Immature natural killer cell (primary cell): Measurements from ENCODE around the gene GNLY. TPM values are rescaled to one million over a fixed set of nuclear protein-coding genes. Genes with fewer than 3 reads are reported as not detected.
"Not testable (repeated sequence)": the region's sequence is repeated elsewhere in the genome, so short reads cannot be mapped to it uniquely, and the experiment has no call there.

Experiments
- DNase-seq, 3 donors: peaks; one replicate each; pipeline ENCODE4 v3.0.0; 2022; ENCODE audit warnings: mixed read lengths in 1 of 3
- H3K27ac Mint-ChIP-seq, 6 donors: one replicate each; pipeline ENCODE4 v1.8.0; 2020; ENCODE audit warnings: mixed read lengths in 6 of 6, mild to moderate bottlenecking in 5 of 6, inconsistent platforms in 4 of 6, moderate library complexity in 3 of 6
- H3K27me3 Mint-ChIP-seq, 3 donors: one replicate each; pipeline ENCODE4 v1.8.0; 2020 to 2021; ENCODE audit warnings: low read depth in 3 of 3, mild to moderate bottlenecking in 3 of 3, mixed read lengths in 3 of 3, moderate library complexity in 3 of 3, inconsistent platforms in 1 of 3
- H3K36me3 Mint-ChIP-seq, 3 donors: one replicate each; pipeline ENCODE4 v1.8.0; 2020; ENCODE audit warnings: mixed read lengths in 3 of 3, inconsistent platforms in 2 of 3, mild to moderate bottlenecking in 2 of 3
- H3K4me1 Mint-ChIP-seq, 2 donors: one replicate each; pipeline ENCODE4 v1.8.0; 2020; ENCODE audit warnings: inconsistent platforms in 2 of 2, mild to moderate bottlenecking in 2 of 2, mixed read lengths in 2 of 2, moderate library complexity in 1 of 2
- H3K4me3 Mint-ChIP-seq, 5 donors: one replicate each; pipeline ENCODE4 v1.8.0; 2020; ENCODE audit warnings: mild to moderate bottlenecking in 5 of 5, mixed read lengths in 5 of 5, inconsistent platforms in 3 of 5, moderate library complexity in 3 of 5
- H3K9me3 Mint-ChIP-seq, 6 donors: one replicate each; pipeline ENCODE4 v1.8.0; 2020; ENCODE audit warnings: mild to moderate bottlenecking in 6 of 6, mixed read lengths in 6 of 6, inconsistent platforms in 4 of 6, moderate library complexity in 3 of 6
- polyA plus RNA-seq, 3 donors: library from polyadenylated mRNA; unstranded; fragments of 300-500 nt; fragmentation: Illumina TruSeq; gene quantifications; one replicate each; pipeline ENCODE4 v1.2.3, GENCODE V29; 2021

Gene GNLY
- polyA plus RNA-seq, 3 donors from 2014 or later: 13,165 to 20,506 (median 19,340) TPM

DNA sequence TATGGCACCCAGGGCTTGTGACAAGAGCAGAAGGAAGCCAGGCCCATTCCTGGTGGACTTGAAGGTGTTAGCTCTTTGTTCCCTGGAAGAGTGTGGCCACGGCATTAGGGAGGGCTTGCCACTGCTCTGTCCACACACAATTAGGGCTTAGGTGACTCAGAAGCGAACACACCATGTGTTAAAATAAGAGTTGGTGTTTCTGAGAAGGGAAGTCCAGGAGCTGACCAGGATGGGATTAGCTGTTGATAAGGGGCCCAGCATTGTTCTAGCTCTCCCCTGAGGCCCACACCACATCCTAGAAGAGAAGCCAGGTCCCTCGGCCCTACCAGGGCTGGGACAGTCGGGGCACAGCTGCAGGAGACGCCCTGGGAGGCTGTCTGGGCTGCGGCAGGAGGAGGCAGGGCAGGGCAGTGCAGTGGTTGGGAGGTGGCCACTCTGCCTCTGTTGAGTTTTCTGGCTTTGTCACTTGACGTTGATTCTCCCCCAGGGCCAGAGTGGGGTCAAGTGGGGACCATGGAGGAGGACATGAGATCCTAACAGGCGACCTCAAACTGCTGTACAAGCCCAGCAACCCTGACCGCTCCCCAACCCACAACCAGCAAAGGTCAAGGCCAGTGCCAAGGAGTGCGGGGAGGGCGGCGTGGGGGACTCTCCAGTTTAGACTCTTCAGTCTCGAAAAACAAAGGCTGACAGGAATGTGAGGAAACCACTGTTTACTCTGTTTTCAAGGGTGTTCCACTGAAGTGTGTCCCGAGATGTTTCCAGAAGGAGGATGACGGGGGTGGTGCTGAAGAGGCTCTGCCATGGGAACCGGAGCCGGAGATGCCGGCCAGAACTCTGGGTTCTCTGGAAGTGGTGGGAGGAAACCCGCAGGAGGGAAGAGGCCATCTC is 16.8 kb downstream of the GNLY start:
- H3K36me3 Mint-ChIP-seq: peaks cover 4 to 12% (median 4%) of the 10 kb centered on the region in 3 donors
- H3K27ac Mint-ChIP-seq: no peak overlapping the region
- H3K9me3 Mint-ChIP-seq: no peaks in the 10 kb centered on the region
- H3K4me3 Mint-ChIP-seq: no peak overlapping the region
- DNase-seq: no peak
- H3K4me1 Mint-ChIP-seq: peaks cover 26 to 28% of the 10 kb centered on the region in 2 donors
- peaks cover 0 to 4% (median 4%) of the 10 kb centered on the region in 3 donors for H3K27me3 Mint-ChIP-seq

DNA sequence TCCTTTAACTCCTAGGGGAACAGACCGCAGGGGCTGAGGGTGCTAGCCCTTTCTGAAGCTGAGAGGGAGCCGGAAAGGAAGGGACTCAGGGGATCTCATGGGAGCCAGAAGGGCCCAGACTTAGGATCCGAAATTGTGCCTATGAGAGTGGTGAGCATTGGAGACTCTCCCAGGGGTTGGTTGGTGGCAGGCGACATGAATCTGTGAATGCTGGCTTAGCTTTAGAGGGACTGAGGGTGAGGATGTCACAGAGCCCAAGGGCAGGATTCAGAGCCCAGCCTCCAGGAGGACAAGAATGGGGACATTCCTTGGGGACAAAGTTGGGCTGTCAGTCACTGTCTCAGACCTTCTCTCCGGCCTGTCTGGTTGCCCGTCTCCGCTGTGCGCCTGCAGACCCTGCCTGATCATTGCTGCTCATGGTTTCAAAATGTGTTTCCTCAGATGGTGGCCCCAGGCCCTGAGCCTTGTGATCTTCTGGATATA is 17.5 kb downstream of the GNLY start:
- H3K36me3 Mint-ChIP-seq: peaks cover 4 to 14% (median 4%) of the 10 kb centered on the region in 3 donors
- no peaks in the 10 kb centered on the region for H3K9me3 Mint-ChIP-seq
- peaks cover 0 to 4% (median under 1%) of the 10 kb centered on the region in 3 donors for H3K27me3 Mint-ChIP-seq
- no peak overlapping the region for H3K4me3 Mint-ChIP-seq
- no peak for DNase-seq
- no peak overlapping the region for H3K27ac Mint-ChIP-seq
- H3K4me1 Mint-ChIP-seq: peaks cover 19 to 21% of the 10 kb centered on the region in 2 donors

DNA sequence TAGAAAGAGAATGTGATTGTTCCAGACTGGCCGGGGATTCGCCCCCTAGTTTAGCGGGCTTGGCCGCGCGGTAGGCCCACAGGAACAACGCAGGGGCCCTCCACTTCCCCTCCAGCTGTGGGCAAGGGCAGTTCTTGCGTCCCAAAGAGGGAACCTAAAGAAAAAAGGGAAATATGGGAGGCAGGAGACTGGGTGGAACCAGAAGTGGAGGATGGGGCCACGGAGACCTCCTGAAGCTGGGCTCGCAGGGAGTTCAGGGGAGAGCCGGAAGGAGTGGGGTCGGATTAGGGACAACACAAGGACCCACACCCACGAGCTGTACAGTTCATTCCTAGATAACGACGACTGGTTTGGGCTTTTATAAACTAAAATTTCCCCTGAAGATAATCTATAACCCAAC is 18.2 kb downstream of the GNLY start:
- Mint-ChIP-seq H3K27me3 (peaks cover 0 to 2% (median 0%) of the 10 kb centered on the region in 3 donors), H3K36me3 (peaks cover 0 to 14% (median 4%) of the 10 kb centered on the region in 3 donors), H3K4me3 (no peak overlapping the region), H3K4me1 (peaks cover 12 to 14% of the 10 kb centered on the region in 2 donors), H3K9me3 (no peaks in the 10 kb centered on the region), H3K27ac (no peak overlapping the region)
- no peak for DNase-seq

DNA sequence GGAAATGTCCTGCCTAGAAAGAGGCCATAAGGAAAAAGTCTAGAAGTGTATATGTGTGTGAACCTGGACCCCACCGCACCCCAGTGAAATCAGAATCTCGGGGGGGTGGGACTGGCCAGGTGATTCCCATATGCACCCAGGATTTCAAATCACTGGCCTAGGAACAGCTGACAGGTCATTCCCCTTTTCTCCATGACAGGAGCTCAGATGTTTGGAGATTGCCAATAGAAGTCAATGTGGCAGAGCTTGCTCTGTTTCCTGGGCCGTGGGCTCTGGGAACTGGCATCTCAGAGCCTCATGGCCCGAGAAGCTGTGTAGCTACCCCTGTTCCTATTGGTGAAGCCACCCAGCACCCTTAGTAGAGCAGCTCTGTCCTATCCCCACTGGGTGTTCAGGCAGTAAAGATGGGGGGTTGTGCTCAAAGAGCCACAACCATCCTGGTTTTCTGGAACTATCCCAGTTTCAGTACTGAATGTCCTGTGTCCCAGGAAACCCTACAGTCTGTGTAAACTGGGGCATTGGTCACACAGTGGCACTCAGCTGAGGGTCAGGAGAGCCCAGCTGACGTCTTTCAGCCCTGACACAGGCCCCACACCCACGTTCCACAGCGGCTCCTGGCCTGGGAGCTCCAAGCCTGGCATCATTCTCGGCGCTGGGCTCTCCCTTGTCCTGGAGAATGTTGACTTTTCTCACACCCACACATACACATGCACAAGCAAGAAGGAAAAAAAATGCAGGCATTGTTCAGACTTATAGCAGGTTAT is 18.9 kb downstream of the GNLY start:
- Mint-ChIP-seq H3K36me3 (peaks cover 0 to 14% (median 4%) of the 10 kb centered on the region in 3 donors), H3K4me3 (no peak overlapping the region), H3K4me1 (peaks cover 10 to 13% of the 10 kb centered on the region in 2 donors), H3K9me3 (no peaks in the 10 kb centered on the region), H3K27ac (no peak overlapping the region), H3K27me3 (peaks cover 0 to 2% (median 0%) of the 10 kb centered on the region in 3 donors)
- no peak for DNase-seq

DNA sequence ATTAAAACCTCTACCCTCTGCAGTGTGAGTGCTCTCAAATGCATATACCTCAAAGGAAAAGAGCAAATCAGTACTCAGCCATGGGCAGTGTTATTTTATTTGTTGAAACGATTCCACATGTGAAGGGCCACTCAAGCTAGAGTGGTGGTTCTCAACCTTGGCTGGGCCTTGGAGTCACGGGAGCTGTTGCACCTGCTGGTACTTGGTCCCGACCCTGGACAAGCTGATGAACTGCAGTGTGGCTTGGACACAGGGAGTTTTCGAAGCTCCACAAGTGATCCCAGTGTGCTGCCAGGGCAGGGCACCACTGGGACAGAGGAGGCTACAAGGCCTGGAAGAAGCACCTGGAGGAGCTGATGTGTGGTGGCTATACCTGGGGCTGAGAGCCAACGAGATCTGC is 19.7 kb downstream of the GNLY start:
- peaks cover 0 to 2% (median 0%) of the 10 kb centered on the region in 3 donors for H3K27me3 Mint-ChIP-seq
- DNase-seq: no peak
- H3K9me3 Mint-ChIP-seq: no peaks in the 10 kb centered on the region
- peaks cover 0 to 12% (median 1%) of the 10 kb centered on the region in 3 donors for H3K36me3 Mint-ChIP-seq
- peaks cover 10 to 13% of the 10 kb centered on the region in 2 donors for H3K4me1 Mint-ChIP-seq
- H3K27ac Mint-ChIP-seq: no peak overlapping the region
- H3K4me3 Mint-ChIP-seq: no peak overlapping the region

DNA sequence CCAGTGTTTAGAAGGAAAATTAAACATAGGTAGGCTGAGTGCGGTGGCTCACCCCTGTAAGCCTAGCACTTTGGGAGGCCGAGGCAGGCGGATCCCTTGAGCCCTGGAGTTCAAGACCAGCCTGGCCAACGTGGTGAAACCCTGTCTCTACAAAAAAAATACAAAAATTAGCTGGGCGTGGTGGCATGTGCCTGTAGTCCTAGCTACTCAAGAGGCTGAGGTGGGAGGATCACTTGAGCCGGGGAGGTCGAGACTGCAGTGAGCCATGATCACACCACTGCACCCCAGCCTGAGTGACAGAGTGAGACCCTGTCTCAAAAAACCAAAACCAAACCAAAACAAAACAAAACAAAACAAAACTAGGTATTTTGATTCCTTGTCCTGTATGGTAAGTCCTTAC is 20.3 kb downstream of the GNLY start:
- Mint-ChIP-seq H3K4me3 (peak overlapping the region in 1 of 5 donors; percentile 38), H3K4me1 (peaks cover 10 to 13% of the 10 kb centered on the region in 2 donors)
- H3K27ac Mint-ChIP-seq, H3K27me3 Mint-ChIP-seq, H3K9me3 Mint-ChIP-seq, DNase-seq, H3K36me3 Mint-ChIP-seq: not testable (repeated sequence)

DNA sequence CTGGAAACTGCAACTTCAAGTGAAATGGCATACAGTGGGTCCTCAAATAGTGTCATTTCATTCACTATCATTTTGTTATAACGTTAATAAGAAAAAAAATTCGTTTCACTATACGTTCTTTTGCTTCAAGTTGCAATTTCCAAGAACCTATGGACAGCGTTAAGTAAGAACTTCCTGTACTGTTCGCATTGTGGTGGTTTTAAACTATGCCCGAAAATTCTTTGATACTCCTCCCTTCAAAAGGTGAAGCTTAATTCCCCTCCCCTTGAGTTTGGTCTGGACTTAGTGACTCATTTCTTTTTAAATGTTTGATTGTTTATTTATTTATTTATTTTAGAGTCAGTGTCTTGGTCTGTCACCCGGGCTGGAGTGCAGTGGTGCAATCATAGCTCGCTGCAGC is 20.7 kb downstream of the GNLY start:
- no peaks in the 10 kb centered on the region for H3K9me3 Mint-ChIP-seq
- H3K4me3 Mint-ChIP-seq: peak overlapping the region in 1 of 5 donors; percentile 38
- peaks cover 10 to 13% of the 10 kb centered on the region in 2 donors for H3K4me1 Mint-ChIP-seq
- DNase-seq: no peak
- peak overlapping the region in 1 of 6 donors; percentile 35 for H3K27ac Mint-ChIP-seq
- H3K27me3 Mint-ChIP-seq: peaks cover 0 to 2% (median 0%) of the 10 kb centered on the region in 3 donors
- peaks cover 0 to 4% (median 0%) of the 10 kb centered on the region in 3 donors for H3K36me3 Mint-ChIP-seq

DNA sequence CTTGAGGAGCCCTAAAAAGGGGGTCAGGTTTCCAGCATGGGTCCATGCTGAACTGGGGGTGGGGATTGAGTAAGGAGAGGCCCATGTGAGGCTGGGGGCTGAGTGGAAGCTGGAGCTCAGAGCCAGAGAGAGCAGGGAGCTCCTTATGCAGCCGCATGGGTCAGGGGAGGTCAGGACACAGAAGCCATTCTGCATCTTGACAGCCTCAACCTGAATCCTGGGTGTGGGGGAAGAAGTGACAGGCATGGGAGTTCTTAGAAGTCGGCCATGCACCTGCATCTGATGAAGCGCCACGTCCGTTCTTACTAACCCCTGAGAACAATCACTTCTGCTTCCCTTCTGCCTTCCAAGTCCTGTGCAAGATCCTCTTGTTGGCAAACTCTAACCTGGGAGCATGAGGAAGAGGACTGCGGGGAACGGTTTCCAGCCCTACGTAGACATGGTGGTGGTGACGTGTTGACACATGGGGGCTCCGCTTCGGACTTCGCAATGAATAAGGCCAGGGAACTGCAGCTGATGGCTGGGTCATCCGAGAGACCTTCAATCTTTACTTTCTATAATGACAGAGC is 22.3 kb downstream of the GNLY start:
- no peaks in the 10 kb centered on the region for H3K9me3 Mint-ChIP-seq
- H3K4me3 Mint-ChIP-seq: no peak overlapping the region
- H3K27me3 Mint-ChIP-seq: peaks cover 0 to 3% (median 2%) of the 10 kb centered on the region in 3 donors
- H3K27ac Mint-ChIP-seq: no peak overlapping the region
- no peak for DNase-seq
- peaks cover 0 to 5% (median 4%) of the 10 kb centered on the region in 3 donors for H3K36me3 Mint-ChIP-seq
- peaks cover 10 to 13% of the 10 kb centered on the region in 2 donors for H3K4me1 Mint-ChIP-seq

DNA sequence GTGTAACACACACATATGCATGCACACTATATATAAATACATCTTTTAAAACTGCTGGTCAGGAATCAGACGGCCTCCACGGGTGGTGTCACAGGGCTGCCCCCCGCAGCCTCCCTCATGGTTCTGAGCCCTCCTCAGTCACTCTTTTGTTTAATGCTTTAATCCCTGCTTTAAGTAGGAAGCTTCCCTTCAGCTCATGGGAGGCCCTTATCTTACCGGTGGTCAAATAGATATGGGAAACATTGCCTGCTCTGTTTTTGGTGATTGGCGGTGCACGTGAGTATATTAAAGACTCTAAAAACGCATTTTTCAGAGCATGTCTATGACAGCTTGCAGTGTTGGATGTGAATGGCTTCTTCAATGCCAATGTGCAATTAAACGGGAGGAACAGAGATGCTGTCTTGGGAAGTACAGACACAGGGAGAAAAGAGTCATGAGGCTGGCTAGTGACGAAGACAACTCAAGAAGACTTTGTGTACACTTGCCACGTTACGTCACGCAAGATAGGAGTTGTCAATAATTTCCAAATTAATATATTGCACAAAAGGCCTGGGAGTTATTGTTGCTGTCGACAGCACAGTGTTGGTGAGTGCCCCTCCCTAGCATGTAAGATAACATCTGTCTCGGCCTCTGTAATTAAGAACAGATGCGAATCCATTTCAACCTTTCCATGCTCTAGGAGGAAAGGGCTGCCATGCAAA is 23.3 kb downstream of the GNLY start:
- H3K4me1 Mint-ChIP-seq: peaks cover 10 to 13% of the 10 kb centered on the region in 2 donors
- no peaks in the 10 kb centered on the region for H3K9me3 Mint-ChIP-seq
- no peak overlapping the region for H3K4me3 Mint-ChIP-seq
- H3K36me3 Mint-ChIP-seq: peaks cover 0 to 5% (median 4%) of the 10 kb centered on the region in 3 donors
- no peak for DNase-seq
- peaks cover 0 to 3% (median 2%) of the 10 kb centered on the region in 3 donors for H3K27me3 Mint-ChIP-seq
- H3K27ac Mint-ChIP-seq: no peak overlapping the region

DNA sequence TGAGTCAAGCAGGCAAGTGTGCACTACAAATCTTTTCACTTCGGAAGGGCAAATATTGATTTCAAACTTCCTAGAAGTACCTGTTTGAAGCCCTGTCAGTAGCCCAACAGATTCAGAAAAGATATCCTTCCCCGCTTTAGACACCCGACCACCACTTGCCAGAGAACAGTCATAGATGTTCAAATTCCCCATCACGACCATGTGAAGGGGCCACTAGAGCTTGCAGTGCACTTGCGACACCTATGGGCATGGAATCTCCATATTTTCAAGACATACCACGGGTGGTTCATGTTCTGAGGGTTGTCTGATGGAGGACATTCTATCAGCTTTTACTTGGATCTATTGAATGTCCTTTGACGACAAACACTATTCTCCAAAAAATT is 23.8 kb downstream of the GNLY start:
- no peaks in the 10 kb centered on the region for H3K9me3 Mint-ChIP-seq
- no peak overlapping the region for H3K4me3 Mint-ChIP-seq
- DNase-seq: no peak
- peaks cover 0 to 5% (median 4%) of the 10 kb centered on the region in 3 donors for H3K36me3 Mint-ChIP-seq
- H3K27me3 Mint-ChIP-seq: peaks cover 0 to 3% (median 2%) of the 10 kb centered on the region in 3 donors
- H3K27ac Mint-ChIP-seq: no peak overlapping the region
- peaks cover 10 to 13% of the 10 kb centered on the region in 2 donors for H3K4me1 Mint-ChIP-seq

DNA sequence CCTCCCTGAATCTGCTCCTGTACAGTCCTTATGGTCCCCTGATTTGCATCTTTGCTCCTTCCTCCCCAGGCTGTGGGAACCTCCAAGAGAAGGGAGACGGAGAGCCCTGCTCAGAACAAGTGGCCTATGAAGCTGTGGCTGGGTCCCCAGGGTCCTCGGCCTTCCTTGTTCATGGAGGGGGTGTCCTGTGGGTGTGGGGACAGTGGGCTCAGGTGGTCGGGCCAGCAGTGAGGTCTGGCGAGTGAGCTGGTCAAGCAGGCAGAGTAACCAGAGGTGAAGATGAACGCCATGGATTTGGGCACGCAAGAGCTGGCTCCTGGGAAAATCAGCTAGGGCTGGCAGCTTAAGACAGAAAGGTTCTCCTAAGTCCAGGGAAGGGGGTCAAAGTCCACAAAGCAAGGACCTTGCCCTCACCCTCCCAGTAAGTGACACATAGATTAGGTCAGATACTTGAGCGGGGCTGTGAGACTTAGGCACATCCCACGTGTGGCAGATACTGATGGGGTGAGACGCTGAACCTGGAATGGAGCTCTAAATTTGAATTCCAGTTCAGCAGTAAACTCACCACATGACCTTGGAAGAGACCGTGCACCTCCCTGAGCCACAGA is 24.8 kb downstream of the GNLY start:
- no peaks in the 10 kb centered on the region for H3K9me3 Mint-ChIP-seq
- DNase-seq: no peak
- peaks cover 0 to 5% (median 4%) of the 10 kb centered on the region in 3 donors for H3K36me3 Mint-ChIP-seq
- peaks cover 0 to 3% (median 2%) of the 10 kb centered on the region in 3 donors for H3K27me3 Mint-ChIP-seq
- no peak overlapping the region for H3K27ac Mint-ChIP-seq
- H3K4me1 Mint-ChIP-seq: peaks cover 10 to 11% of the 10 kb centered on the region in 2 donors
- H3K4me3 Mint-ChIP-seq: no peak overlapping the region

DNA sequence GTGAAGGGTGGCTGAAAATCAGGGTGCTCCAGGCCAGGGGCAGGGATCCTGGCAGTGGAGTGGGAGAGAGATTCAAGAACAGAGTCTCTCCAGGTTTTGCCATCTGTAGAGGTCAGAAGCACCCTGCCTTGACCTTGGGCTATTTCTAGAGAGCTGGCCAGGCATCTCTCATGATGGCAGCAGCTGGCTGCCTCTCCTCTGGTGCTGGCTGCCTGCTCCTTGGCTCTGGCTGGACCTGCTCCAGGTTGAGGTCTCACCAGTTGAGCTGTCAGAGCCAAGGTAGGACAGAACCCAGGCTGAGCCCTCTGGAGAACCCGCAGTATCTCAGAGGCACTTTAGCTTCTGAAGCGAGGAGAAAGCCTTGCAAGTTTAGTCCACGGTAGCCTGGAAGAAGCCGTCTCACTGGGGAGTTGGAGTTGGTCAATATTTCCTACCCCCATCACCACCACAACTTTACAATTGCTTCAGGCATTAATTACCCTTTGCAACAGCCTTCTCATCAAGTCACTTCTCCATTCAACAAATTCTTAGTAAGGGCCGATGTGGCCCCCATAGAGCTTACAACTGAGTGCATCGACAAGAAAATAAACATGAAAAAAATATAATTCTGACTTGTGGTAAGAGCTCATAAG is 25.6 kb downstream of the GNLY start:
- Mint-ChIP-seq H3K4me1 (peaks cover 6 to 8% of the 10 kb centered on the region in 2 donors), H3K36me3 (peaks cover 0 to 5% (median 4%) of the 10 kb centered on the region in 3 donors), H3K4me3 (no peak overlapping the region), H3K27ac (no peak overlapping the region), H3K9me3 (no peaks in the 10 kb centered on the region), H3K27me3 (peaks cover 0 to 3% (median 2%) of the 10 kb centered on the region in 3 donors)
- no peak for DNase-seq
